ENCODE measurements around the gene PCTP.

Gene PCTP

GRCh38 chr17:55729484-55729883 is 21.4 kb upstream of the PCTP start:
- H3K4me1 ChIP-seq (ENCODE audit: control insufficient read depth in 1 of 2, insufficient read depth in 1 of 2, low read depth in 1 of 2, low read length in 1 of 2), result no peaks in the 10 kb centered on the region

GRCh38 chr17:55730380-55730779 is 20.5 kb upstream of the PCTP start:
- Histone ChIP-seq H3K27ac (no peak overlapping the region), H3K27me3 (peaks cover 1% of the 10 kb centered on the region), H3K4me1 (ENCODE audit: control insufficient read depth in 1 of 2, insufficient read depth in 1 of 2, low read depth in 1 of 2, low read length in 1 of 2) (no peaks in the 10 kb centered on the region), H3K36me3 (no peaks in the 10 kb centered on the region), H3K4me3 (ENCODE audit: low read depth in 1 of 2, low read length in 1 of 2) (no peak overlapping the region), H3K9me3 (no peaks in the 10 kb centered on the region)
- no peak for TF ChIP-seq CTCF (IDR thresholded peaks at IDR 0.05)

More at GRCh38 chr17:55729484-55729883, 21.4 kb upstream of the PCTP start:
- Histone ChIP-seq H3K27ac (no peak overlapping the region), H3K36me3 (no peaks in the 10 kb centered on the region), H3K9me3 (no peaks in the 10 kb centered on the region), H3K4me3 (ENCODE audit: low read depth in 1 of 2, low read length in 1 of 2) (no peak overlapping the region), H3K27me3 (peaks cover 10% of the 10 kb centered on the region)
- no peak for TF ChIP-seq CTCF (IDR thresholded peaks at IDR 0.05)

- no peaks in the 10 kb centered on the region for H3K36me3 ChIP-seq
- H3K27ac ChIP-seq, result no peak overlapping the region
- no peaks in the 10 kb centered on the region for H3K4me1 ChIP-seq (ENCODE audit: control insufficient read depth in 1 of 2, insufficient read depth in 1 of 2, low read depth in 1 of 2, low read length in 1 of 2)
- H3K4me3 ChIP-seq (ENCODE audit: low read depth in 1 of 2, low read length in 1 of 2), result no peak overlapping the region
- H3K27me3 ChIP-seq, result no peaks in the 10 kb centered on the region
- H3K9me3 ChIP-seq, result no peaks in the 10 kb centered on the region
- no peak for TF ChIP-seq CTCF (IDR thresholded peaks at IDR 0.05)
These were observed 20.0 kb upstream of the PCTP start for GRCh38 chr17:55730808-55731207.

- no peak for TF ChIP-seq CTCF (IDR thresholded peaks at IDR 0.05)
- no peaks in the 10 kb centered on the region for H3K9me3 ChIP-seq
- H3K27ac ChIP-seq, result no peak overlapping the region
- no peaks in the 10 kb centered on the region for H3K4me1 ChIP-seq (ENCODE audit: control insufficient read depth in 1 of 2, insufficient read depth in 1 of 2, low read depth in 1 of 2, low read length in 1 of 2)
- H3K27me3 ChIP-seq, result no peaks in the 10 kb centered on the region
- H3K36me3 ChIP-seq, result no peaks in the 10 kb centered on the region
- no peak overlapping the region for H3K4me3 ChIP-seq (ENCODE audit: low read depth in 1 of 2, low read length in 1 of 2)
These were observed 19.1 kb upstream of the PCTP start for GRCh38 chr17:55731586-55732250.

GRCh38 chr17:55734128-55734781 is 16.6 kb upstream of the PCTP start:
- Histone ChIP-seq H3K36me3 (no peaks in the 10 kb centered on the region), H3K4me3 (ENCODE audit: low read depth in 1 of 2, low read length in 1 of 2) (no peak overlapping the region), H3K4me1 (ENCODE audit: control insufficient read depth in 1 of 2, insufficient read depth in 1 of 2, low read depth in 1 of 2, low read length in 1 of 2) (no peaks in the 10 kb centered on the region), H3K27me3 (no peaks in the 10 kb centered on the region), H3K9me3 (no peaks in the 10 kb centered on the region), H3K27ac (no peak overlapping the region)
- no peak for TF ChIP-seq CTCF (IDR thresholded peaks at IDR 0.05)

Data from neutrophil (primary cell).